HepG2 (cell line): ENCODE results near the gene OR7G1.

Experiments used
- ELF4 ChIP-seq: sonication (generic); formaldehyde crosslinking; IDR thresholded peaks from 2 replicates; pipeline ENCODE4 v1.5.0; 2020; ENCODE audit warnings: missing genetic modification reagents, mild to moderate bottlenecking, moderate library complexity, borderline replicate concordance
- EZH2 ChIP-seq: conservative IDR thresholded peaks from 2 replicates; pipeline ENCODE4 v1.6.1; 2012; ENCODE audit warnings: mild to moderate bottlenecking, low read depth, low read length, moderate library complexity
- GABPA ChIP-seq, 2 experiments: IDR thresholded peaks; 2 replicates each; pipeline ENCODE4 v1.6.1; 2011 to 2016; ENCODE audit warnings: low read depth in 2 of 2, low read length in 1 of 2, missing biosample characterization in 1 of 2, missing genetic modification characterization in 1 of 2
- HDAC6 ChIP-seq: fragments of 200-600 bp; sonication (generic); IDR thresholded peaks from 2 replicates; pipeline ENCODE4 v1.7.0; 2017; ENCODE audit warnings: mild to moderate bottlenecking, antibody characterized with exemption, low read length, low read depth
- HIVEP1 ChIP-seq: sonication (generic); formaldehyde crosslinking; IDR thresholded peaks from 2 replicates; pipeline ENCODE4 v1.4.0; 2020; ENCODE audit warnings: mild to moderate bottlenecking, missing genetic modification reagents
- MXI1 ChIP-seq: IDR thresholded peaks from 3 replicates; pipeline ENCODE4 v1.6.1; 2012; ENCODE audit warnings: low read depth, low read length, inconsistent platforms, borderline replicate concordance
- MYC ChIP-seq: sonication (generic); formaldehyde crosslinking; IDR thresholded peaks from 2 replicates; pipeline ENCODE4 v1.9.0; 2021; ENCODE audit warnings: missing genetic modification reagents, borderline replicate concordance
- SNAI1 ChIP-seq: sonication (generic); formaldehyde crosslinking; IDR thresholded peaks from 2 replicates; pipeline ENCODE4 v1.5.0; 2020; ENCODE audit warnings: mild to moderate bottlenecking, missing genetic modification reagents, borderline replicate concordance
- SP1 ChIP-seq, 2 experiments: fragments of 450-650 bp in 1 of 2; sonication (generic) in 1 of 2; formaldehyde crosslinking in 1 of 2; IDR thresholded peaks; 2 replicates each; pipeline versions ENCODE4 v1.4.0 to v1.6.1; 2016 to 2020; ENCODE audit warnings: missing genetic modification reagents in 1 of 2
- ZNF672 ChIP-seq: sonication (generic); formaldehyde crosslinking; IDR thresholded peaks from 2 replicates; pipeline ENCODE4 v1.8.1; 2022; ENCODE audit warnings: missing genetic modification reagents
- ZNF766 ChIP-seq: sonication (generic); formaldehyde crosslinking; IDR thresholded peaks from 2 replicates; pipeline ENCODE4 v1.5.0; 2020; ENCODE audit warnings: missing genetic modification reagents, borderline replicate concordance
- TF ChIP-seq, protein P1 (sequence below): sonication (generic); formaldehyde crosslinking; IDR thresholded peaks from 2 replicates; pipeline ENCODE4 v1.5.0; 2020; ENCODE audit warnings: mild to moderate bottlenecking, missing genetic modification reagents, moderate library complexity

DNA sequence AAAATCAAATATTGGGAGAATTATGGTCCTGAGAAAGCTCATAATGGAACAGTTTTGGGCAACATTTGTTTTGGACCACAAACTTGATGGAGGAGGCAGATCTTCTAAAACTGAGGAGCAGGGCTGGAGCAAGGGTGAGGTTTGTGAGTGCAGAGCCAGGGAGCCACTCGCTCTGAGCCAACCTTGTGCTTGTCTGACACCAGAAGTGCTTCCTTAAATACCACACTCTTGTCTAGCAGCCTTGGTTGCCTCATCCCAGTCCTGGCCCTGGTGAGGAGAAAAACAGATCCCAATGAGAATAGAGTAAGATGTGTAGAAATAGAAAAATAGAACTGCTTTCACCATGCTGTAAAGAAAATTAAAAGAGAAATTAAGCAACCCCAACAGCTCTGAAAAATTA lies 31.3 kb upstream of the OR7G1 start:
- TF ChIP-seq GABPA (IDR thresholded peaks at IDR 0.05; ENCODE audit: low read depth, low read length) = no peak
- TF ChIP-seq GABPA (CRISPR knock-in tag; IDR thresholded peaks at IDR 0.05; ENCODE audit: low read depth) = no peak
- TF ChIP-seq, protein P1, sequence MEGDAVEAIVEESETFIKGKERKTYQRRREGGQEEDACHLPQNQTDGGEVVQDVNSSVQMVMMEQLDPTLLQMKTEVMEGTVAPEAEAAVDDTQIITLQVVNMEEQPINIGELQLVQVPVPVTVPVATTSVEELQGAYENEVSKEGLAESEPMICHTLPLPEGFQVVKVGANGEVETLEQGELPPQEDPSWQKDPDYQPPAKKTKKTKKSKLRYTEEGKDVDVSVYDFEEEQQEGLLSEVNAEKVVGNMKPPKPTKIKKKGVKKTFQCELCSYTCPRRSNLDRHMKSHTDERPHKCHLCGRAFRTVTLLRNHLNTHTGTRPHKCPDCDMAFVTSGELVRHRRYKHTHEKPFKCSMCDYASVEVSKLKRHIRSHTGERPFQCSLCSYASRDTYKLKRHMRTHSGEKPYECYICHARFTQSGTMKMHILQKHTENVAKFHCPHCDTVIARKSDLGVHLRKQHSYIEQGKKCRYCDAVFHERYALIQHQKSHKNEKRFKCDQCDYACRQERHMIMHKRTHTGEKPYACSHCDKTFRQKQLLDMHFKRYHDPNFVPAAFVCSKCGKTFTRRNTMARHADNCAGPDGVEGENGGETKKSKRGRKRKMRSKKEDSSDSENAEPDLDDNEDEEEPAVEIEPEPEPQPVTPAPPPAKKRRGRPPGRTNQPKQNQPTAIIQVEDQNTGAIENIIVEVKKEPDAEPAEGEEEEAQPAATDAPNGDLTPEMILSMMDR (CRISPR knock-in tag) = no peak
- TF ChIP-seq MXI1 = no peak
- TF ChIP-seq MYC (CRISPR knock-in tag) = no peak
- no peak for TF ChIP-seq ZNF766 (CRISPR knock-in tag)
- TF ChIP-seq HIVEP1 (CRISPR knock-in tag) = no peak
- TF ChIP-seq SNAI1 (CRISPR knock-in tag) = no peak
- no peak for TF ChIP-seq SP1 (IDR thresholded peaks at IDR 0.05)
- no peak for TF ChIP-seq SP1 (CRISPR knock-in tag; IDR thresholded peaks at IDR 0.05)
- no peak for TF ChIP-seq ELF4
- no peak for TF ChIP-seq ZNF672
- no peak for TF ChIP-seq EZH2
- no peak for TF ChIP-seq HDAC6
